Frontal cortex (tissue), 4 donors: ENCODE results near the gene STT3A. TPM values are rescaled to one million over a fixed set of nuclear protein-coding genes. Genes with fewer than 3 reads are reported as not detected.

Source experiments
- DNase-seq, 2 donors: peaks; one replicate each; pipeline ENCODE4 v3.0.0; 2012; ENCODE audit warnings: low spot score in 2 of 2
- FAIRE-seq: peaks from 2 replicates; lab custom pipeline; 2012; peaks lifted over from hg19 to GRCh38; lab: Jason Lieb, UNC
- small RNA-seq: library from RNA; depleted of rRNA; stranded (forward); fragments of <200 nt; gene quantifications from one replicate; pipeline ENCODE3, GENCODE V24; 2014
- total RNA-seq: library from RNA; depleted of rRNA; stranded (reverse); fragments of >200 nt; gene quantifications from one replicate; pipeline ENCODE4 v1.2.3, GENCODE V29; 2014
- donor health status: control.
- donor health status: control.
- donor health status: control.

STT3A gene
- total RNA-seq, 1 donor from 2014 or later, result 77.5 TPM

DNA sequence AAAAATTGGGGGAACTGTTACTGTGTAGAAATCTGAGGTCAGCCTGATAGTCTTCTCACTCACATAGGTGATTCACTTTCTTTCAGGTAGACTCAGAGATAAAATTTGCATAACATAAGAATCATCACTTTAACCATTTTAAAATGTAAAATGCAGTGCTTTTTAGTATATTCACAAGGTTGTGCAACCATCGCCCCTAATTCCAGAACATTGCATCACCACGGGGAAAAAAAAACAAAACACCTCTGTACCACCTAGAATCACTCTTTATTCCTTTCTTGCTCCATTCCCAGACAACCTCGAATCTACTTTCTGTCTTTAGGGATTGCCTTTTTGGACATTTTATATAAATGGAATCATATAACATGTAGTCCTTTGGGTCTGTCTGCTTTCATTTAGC, 53.2 kb downstream of the STT3A start:
- no peak for FAIRE-seq

DNA sequence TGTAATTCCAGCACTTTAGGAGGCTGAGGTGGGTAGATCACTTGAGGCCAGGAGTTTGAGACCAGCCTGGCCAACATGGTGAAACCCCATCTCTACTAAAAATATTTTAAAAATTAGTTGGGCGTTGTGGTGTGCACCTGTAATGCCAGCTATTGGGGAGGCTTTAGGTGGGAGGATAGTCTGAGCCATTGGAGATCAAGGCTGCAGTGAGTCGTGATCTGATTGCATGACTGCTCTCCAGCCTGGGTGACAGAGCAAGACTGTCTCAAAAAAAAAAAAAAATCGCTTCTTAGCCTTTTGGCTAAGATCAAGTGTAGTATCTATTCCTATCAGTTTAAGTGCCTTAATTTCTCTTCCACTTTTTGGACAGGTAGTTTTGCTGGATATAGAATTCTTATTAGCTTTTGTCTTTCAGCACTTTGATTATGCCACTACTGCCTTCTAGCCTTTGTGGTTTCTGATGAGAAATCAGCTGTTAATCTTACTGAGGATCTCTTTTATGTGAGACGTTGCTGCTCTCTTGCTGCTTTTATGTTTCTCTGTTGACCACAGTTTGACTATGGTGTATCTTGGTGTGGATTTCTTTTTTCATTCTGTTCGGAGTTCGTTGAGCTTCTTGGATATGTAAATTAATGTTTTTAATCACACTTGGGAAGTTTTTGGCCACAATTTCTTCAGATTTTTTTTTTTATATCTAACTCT, 57.0 kb downstream of the STT3A start:
- no peak for FAIRE-seq
- DNase-seq, result no peak

More for the DNA sequence above, 53.2 kb downstream of the STT3A start:
- DNase-seq, result no peak

DNA sequence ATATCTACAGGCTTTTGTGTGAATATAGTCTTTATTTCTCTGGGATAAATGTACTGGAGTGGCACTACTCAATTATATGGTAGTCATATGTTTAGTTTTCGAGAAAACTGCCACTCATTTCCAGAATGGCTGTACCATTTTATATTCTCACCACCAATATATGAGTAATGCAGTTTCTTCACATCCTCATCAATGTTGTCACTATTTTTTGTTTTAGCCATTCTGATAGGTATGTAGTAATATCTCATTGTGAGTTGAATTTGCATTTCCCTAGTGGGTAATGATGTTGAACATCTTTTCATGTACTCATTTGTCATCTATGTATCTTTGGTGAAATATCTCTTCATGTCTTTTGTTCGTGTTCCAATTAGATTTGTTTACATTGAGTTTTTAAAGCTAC, 70.0 kb downstream of the STT3A start:
- no peak for FAIRE-seq
- no peak for DNase-seq

DNA sequence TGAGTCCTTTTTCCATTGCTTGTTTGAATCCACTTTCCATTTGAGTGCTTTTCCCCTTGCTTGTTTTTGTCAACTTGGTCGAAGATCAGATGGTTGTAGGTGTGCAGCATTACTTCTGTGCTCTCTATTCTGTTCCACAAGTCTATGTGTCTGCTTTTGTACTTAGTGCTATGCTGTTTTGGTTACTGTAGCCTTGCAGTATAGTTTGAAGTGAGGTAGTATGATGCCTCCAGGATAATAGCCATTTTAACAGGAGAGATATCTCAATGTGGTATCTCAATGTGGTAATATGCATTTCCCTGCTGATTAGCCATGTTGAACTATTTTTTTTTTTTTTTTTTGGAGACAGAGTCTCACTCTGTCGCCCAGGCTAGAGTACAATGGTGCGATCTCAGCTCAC, 71.3 kb downstream of the STT3A start:
- no peak for FAIRE-seq
- DNase-seq, result no peak

DNA sequence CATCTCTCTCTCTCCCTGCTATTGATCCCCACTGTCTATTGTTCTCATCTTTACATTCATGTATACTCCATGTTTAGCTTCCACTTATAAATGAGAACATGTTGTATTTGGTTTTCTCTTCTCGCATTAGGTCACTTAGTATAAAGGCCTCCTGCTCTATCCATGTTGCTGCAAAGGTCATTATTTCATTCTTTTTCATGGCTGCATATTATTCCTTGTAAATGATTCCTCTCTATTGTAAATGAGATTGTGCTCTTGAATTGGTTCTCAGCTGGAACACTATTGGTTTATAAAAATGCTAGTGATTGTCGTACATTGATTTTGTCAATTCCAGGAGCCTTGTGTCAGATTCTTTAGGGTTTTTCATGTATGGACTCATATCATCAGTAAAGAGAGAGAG, 74.5 kb downstream of the STT3A start:
- DNase-seq (no peak), FAIRE-seq (no peak)

DNA sequence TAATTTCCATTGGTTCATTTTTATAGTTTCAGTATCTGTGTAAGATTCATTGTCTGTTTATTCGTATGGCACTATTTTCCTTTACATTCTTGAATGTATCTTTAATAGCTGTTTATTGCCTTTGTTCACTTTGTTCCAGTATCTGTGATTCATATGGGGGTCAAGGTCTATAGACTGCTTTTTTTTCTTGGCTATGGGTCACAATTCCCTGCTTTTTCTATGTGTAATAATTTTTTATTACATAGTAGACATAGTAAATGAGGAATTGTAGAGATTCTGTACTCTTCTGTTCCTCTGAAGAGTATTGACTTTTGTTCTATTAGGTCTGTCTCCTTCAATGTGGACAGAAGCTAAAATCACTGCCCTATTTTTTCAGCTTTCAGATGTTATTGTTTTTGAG, 77.5 kb downstream of the STT3A start:
- DNase-seq (no peak), FAIRE-seq (no peak)

DNA sequence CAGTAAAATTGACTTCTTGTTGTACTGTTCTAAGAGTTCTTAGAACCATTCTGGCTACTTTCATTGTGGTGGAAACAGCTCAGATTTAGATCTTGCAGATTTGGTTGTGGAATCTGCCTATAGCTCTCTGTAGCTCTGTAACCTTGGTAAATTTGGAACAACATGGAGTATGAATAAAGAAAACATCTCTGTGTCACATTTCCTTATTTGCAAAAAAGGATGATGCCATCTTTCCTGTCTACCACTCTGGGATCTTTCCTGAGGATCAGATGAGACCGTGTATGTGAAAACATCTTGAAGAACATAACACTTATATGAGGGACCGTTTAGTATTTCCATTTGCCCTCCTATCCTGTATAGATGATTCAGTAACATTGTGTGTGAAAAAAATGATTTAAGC, 78.9 kb downstream of the STT3A start:
- no peak for FAIRE-seq
- no peak for DNase-seq

Small RNA genes within 50 kb of the gene (small RNA-seq; reads per million reads assigned to genes)
- gene RNU2-35P, result not detected
- not detected for gene RNU6-1156P

Other genes starting within 250 kb of the STT3A start
- 287 TPM for gene FEZ1, start 96.6 kb upstream of the STT3A start, total RNA-seq
- 115 TPM for gene EI24, start 23.4 kb upstream of the STT3A start, total RNA-seq
- gene CHEK1, start 32.3 kb downstream of the STT3A start, total RNA-seq, result 13.5 TPM
- 0.82 TPM for gene ACRV1, start 88.0 kb downstream of the STT3A start, total RNA-seq
- gene PATE1, start 153.4 kb downstream of the STT3A start, total RNA-seq, result not detected
- gene PATE2, start 186.0 kb downstream of the STT3A start, total RNA-seq, result 0.82 TPM
- not detected for gene PATE3, start 195.3 kb downstream of the STT3A start, total RNA-seq
- gene PATE4, start 240.5 kb downstream of the STT3A start, total RNA-seq, result not detected